ENCODE results near the gene ANKDD1B. TPM values are rescaled to one million over a fixed set of nuclear protein-coding genes. Genes with fewer than 3 reads are reported as not detected.
"Not testable (repeated sequence)": the region's sequence is repeated elsewhere in the genome, so short reads cannot be mapped to it uniquely, and the experiment has no call there.

ANKDD1B gene
- total RNA-seq, result not detected

GRCh38 chr5:75611311-75612225, at the start of gene ANKDD1B:
Gene ANKDD1B (plus strand): TSS chr5:75611453. CDS start chr5:75611635, 182 bp downstream.
- peak in 1 of 2 donors; percentile 64 for DNase-seq (ENCODE audit: low spot score in 2 of 2)
- TF ChIP-seq, protein P1, sequence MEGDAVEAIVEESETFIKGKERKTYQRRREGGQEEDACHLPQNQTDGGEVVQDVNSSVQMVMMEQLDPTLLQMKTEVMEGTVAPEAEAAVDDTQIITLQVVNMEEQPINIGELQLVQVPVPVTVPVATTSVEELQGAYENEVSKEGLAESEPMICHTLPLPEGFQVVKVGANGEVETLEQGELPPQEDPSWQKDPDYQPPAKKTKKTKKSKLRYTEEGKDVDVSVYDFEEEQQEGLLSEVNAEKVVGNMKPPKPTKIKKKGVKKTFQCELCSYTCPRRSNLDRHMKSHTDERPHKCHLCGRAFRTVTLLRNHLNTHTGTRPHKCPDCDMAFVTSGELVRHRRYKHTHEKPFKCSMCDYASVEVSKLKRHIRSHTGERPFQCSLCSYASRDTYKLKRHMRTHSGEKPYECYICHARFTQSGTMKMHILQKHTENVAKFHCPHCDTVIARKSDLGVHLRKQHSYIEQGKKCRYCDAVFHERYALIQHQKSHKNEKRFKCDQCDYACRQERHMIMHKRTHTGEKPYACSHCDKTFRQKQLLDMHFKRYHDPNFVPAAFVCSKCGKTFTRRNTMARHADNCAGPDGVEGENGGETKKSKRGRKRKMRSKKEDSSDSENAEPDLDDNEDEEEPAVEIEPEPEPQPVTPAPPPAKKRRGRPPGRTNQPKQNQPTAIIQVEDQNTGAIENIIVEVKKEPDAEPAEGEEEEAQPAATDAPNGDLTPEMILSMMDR (IDR thresholded peaks at IDR 0.05), result no peak
- Histone ChIP-seq H3K9me3 (no peaks in the 10 kb centered on the region), H3K4me3 (peak within 1 kb of the TSS; percentile 48 to 72), H3K27me3 (no peaks in the 10 kb centered on the region), H3K36me3 (peaks cover 0 to 2% of the 10 kb centered on the region in 2 donors), H3K4me1 (peaks cover 0 to 6% of the 10 kb centered on the region in 2 donors), H3K27ac (no peak within 1 kb of the TSS)
- intact Hi-C loops (cut with DNase I), result no loop called here

DNA sequence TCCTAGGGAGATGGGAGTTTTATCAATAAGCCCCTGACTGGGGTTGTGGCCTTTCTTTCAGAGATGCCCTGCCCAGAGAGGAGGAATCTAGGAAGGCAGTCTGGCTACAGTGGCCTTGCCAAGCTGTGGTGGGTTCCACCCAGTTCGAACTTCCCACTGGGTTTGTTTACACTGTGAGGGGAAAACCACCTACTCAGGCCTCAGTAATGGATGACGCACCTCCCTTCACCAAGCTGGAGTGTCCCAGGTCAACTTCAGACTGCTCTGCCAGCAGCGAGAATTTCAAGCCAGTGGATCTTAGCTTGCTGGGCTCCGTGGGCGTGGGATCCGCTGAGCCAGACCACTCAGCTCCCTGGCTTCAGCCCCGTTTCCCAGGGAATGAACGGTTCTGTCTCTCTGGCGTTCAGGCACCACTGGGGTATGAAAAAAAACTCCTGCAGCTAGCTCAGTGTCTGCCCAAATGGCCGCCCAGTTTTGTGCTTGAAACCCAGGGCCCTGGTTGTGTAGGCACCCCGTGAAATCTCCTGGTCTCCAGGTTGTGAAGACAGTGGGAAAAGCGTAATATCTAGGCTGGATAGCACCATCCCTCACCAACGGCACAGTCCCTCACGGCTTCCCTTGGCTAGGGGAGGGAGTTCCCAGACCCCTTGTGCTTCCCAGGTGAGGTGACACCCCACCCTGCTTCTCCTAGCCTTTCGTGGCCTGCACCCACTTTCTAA, 45.1 kb upstream of the ANKDD1B start:
- H3K4me1 ChIP-seq, result peaks cover 3 to 19% of the 10 kb centered on the region in 2 donors
- H3K36me3 ChIP-seq; intact Hi-C loops (cut with DNase I); H3K27me3 ChIP-seq; DNase-seq (ENCODE audit: low spot score in 2 of 2); H3K4me3 ChIP-seq: not testable (repeated sequence)
- H3K9me3 ChIP-seq, result peaks cover 2 to 20% of the 10 kb centered on the region in 2 donors
- peak overlapping the region; percentile 47 for H3K27ac ChIP-seq

- Histone ChIP-seq H3K9me3 (peaks cover 2 to 20% of the 10 kb centered on the region in 2 donors), H3K36me3 (no peaks in the 10 kb centered on the region), H3K4me1 (peaks cover 3 to 24% of the 10 kb centered on the region in 2 donors), H3K4me3 (no peak overlapping the region), H3K27me3 (no peaks in the 10 kb centered on the region), H3K27ac (peak overlapping the region; percentile 47)
- TF ChIP-seq, protein P1 (IDR thresholded peaks at IDR 0.05), result no peak
- intact Hi-C loops (cut with DNase I), result no loop called here
- no peak for DNase-seq (ENCODE audit: low spot score in 2 of 2)
Measured at GRCh38 chr5:75566710-75567309, 44.4 kb upstream of the ANKDD1B start.

DNA sequence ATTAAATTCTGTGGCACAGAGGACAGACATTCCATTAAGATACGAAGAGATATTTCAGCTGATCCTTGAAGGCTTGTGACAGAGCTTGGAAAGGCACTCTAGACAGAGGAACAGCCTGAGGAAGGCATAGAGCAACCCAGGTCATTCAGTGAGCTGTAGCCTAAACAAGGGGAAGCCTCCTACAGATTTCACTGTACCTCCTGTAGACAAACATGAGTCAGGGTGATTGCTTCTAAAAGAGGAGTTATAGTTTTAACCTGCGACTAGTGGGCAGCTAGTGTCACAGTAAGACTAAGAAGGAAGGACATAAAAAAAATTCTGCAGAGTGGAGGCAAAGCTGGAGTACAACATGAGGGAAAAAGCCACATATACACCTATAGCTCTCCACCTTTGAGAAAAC, 43.5 kb upstream of the ANKDD1B start:
- intact Hi-C loops (cut with DNase I), result no loop called here
- peak overlapping the region; percentile 1 to 41 for H3K27ac ChIP-seq
- TF ChIP-seq, protein P1 (IDR thresholded peaks at IDR 0.05), result no peak

GRCh38 chr5:75568202-75568601, 43.1 kb upstream of the ANKDD1B start:
- peaks cover 3 to 25% of the 10 kb centered on the region in 2 donors for H3K4me1 ChIP-seq
- no peak overlapping the region for H3K4me3 ChIP-seq
- intact Hi-C loops (cut with DNase I), result no loop called here
- no peaks in the 10 kb centered on the region for H3K36me3 ChIP-seq
- H3K9me3 ChIP-seq, result peaks cover 0 to 15% of the 10 kb centered on the region in 2 donors
- H3K27ac ChIP-seq, result peak overlapping the region in 1 of 2 donors; percentile 1
- TF ChIP-seq, protein P1 (IDR thresholded peaks at IDR 0.05), result no peak
- no peak for DNase-seq (ENCODE audit: low spot score in 2 of 2)
- H3K27me3 ChIP-seq, result no peaks in the 10 kb centered on the region

More for the DNA sequence above, 43.5 kb upstream of the ANKDD1B start:
- Histone ChIP-seq H3K4me3 (no peak overlapping the region), H3K4me1 (peaks cover 3 to 25% of the 10 kb centered on the region in 2 donors), H3K27me3 (no peaks in the 10 kb centered on the region), H3K9me3 (peaks cover 2 to 20% of the 10 kb centered on the region in 2 donors), H3K36me3 (no peaks in the 10 kb centered on the region)
- DNase-seq (ENCODE audit: low spot score in 2 of 2), result no peak
